Duodenal mucosa (tissue), 2 donors: ENCODE results near the gene TUT7.
"Not testable (repeated sequence)": the region's sequence is repeated elsewhere in the genome, so short reads cannot be mapped to it uniquely, and the experiment has no call there.

Source experiments
- H3K27ac ChIP-seq: one replicate; pipeline ENCODE4 v1.7.0; 2013; ENCODE audit warnings: low read depth, low read length
- H3K27me3 ChIP-seq, 2 donors: one replicate each; pipeline ENCODE4 v1.7.0; 2013; ENCODE audit warnings: low read length in 2 of 2, control low read depth in 1 of 2; ENCODE audit not compliant: insufficient read depth in 2 of 2, control insufficient read depth in 1 of 2
- H3K36me3 ChIP-seq, 2 donors: one replicate each; pipeline ENCODE4 v1.7.0; 2013; ENCODE audit warnings: low read length in 2 of 2, control low read depth in 1 of 2; ENCODE audit not compliant: insufficient read depth in 2 of 2, control insufficient read depth in 1 of 2
- H3K4me1 ChIP-seq, 2 donors: one replicate each; pipeline ENCODE4 v1.7.0; 2013; ENCODE audit warnings: low read length in 2 of 2, control low read depth in 1 of 2; ENCODE audit not compliant: insufficient read depth in 2 of 2, control insufficient read depth in 1 of 2
- H3K4me3 ChIP-seq, 2 donors: one replicate each; pipeline ENCODE4 v1.7.0; 2013; ENCODE audit warnings: low read length in 2 of 2, low read depth in 1 of 2
- H3K9ac ChIP-seq, 2 donors: one replicate each; pipeline ENCODE4 v1.7.0; 2013; ENCODE audit warnings: low read length in 2 of 2, low read depth in 1 of 2
- H3K9me3 ChIP-seq, 2 donors: one replicate each; pipeline ENCODE4 v1.7.0; 2013; ENCODE audit warnings: low read length in 2 of 2, control low read depth in 1 of 2; ENCODE audit not compliant: control insufficient read depth in 1 of 2

The TUT7 gene

GRCh38 chr9:86354011-86354817, at the start of gene TUT7:
Gene TUT7, minus strand, starts transcription at chr9:86354410. Its CDS starts 1,211 bp downstream, at chr9:86353199.
- Histone ChIP-seq H3K36me3 (peaks cover 0 to 4% of the 10 kb centered on the region in 2 donors), H3K27ac (peak within 1 kb of the TSS; percentile 89), H3K4me3 (peak within 1 kb of the TSS; percentile 93 to 96), H3K9ac (peak within 1 kb of the TSS; percentile 85 to 95), H3K4me1 (peaks cover 22 to 34% of the 10 kb centered on the region in 2 donors), H3K9me3 (no peaks in the 10 kb centered on the region), H3K27me3 (no peaks in the 10 kb centered on the region)

- Histone ChIP-seq H3K27me3 (no peaks in the 10 kb centered on the region), H3K4me1 (no peaks in the 10 kb centered on the region), H3K9me3 (no peaks in the 10 kb centered on the region), H3K36me3 (no peaks in the 10 kb centered on the region), H3K4me3 (no peak overlapping the region), H3K9ac (no peak overlapping the region), H3K27ac (no peak overlapping the region)
Observed at GRCh38 chr9:86402591-86402990, 48.4 kb upstream of the TUT7 start.

GRCh38 chr9:86396412-86396811, 42.2 kb upstream of the TUT7 start:
- Histone ChIP-seq H3K27me3 (no peaks in the 10 kb centered on the region), H3K36me3 (no peaks in the 10 kb centered on the region), H3K9me3 (no peaks in the 10 kb centered on the region), H3K4me3 (no peak overlapping the region), H3K9ac (no peak overlapping the region), H3K4me1 (no peaks in the 10 kb centered on the region), H3K27ac (no peak overlapping the region)

- not testable (repeated sequence) for H3K4me1 ChIP-seq, H3K9ac ChIP-seq, H3K4me3 ChIP-seq, H3K27me3 ChIP-seq, H3K36me3 ChIP-seq, H3K27ac ChIP-seq, H3K9me3 ChIP-seq
Observed at GRCh38 chr9:86390184-86390583, 36.0 kb upstream of the TUT7 start.

- no peak overlapping the region for H3K27ac ChIP-seq
- no peaks in the 10 kb centered on the region for H3K4me1 ChIP-seq
- no peaks in the 10 kb centered on the region for H3K36me3 ChIP-seq
- no peak overlapping the region for H3K9ac ChIP-seq
- H3K27me3 ChIP-seq: peaks cover 0 to 6% of the 10 kb centered on the region in 2 donors
- no peak overlapping the region for H3K4me3 ChIP-seq
- no peaks in the 10 kb centered on the region for H3K9me3 ChIP-seq
Observed at GRCh38 chr9:86389628-86390027, 35.4 kb upstream of the TUT7 start.

GRCh38 chr9:86387376-86387775, 33.2 kb upstream of the TUT7 start:
- Histone ChIP-seq H3K27ac (no peak overlapping the region), H3K36me3 (no peaks in the 10 kb centered on the region), H3K9me3 (no peaks in the 10 kb centered on the region), H3K4me1 (no peaks in the 10 kb centered on the region), H3K9ac (no peak overlapping the region), H3K4me3 (no peak overlapping the region), H3K27me3 (peaks cover 0 to 6% of the 10 kb centered on the region in 2 donors)

- H3K27me3 ChIP-seq, H3K36me3 ChIP-seq, H3K9ac ChIP-seq, H3K4me3 ChIP-seq, H3K4me1 ChIP-seq, H3K27ac ChIP-seq, H3K9me3 ChIP-seq: not testable (repeated sequence)
Observed at GRCh38 chr9:86383000-86383399, 28.8 kb upstream of the TUT7 start.

- no peaks in the 10 kb centered on the region for H3K4me1 ChIP-seq
- no peak overlapping the region for H3K27ac ChIP-seq
- H3K27me3 ChIP-seq: no peaks in the 10 kb centered on the region
- no peak overlapping the region for H3K9ac ChIP-seq
- H3K4me3 ChIP-seq: no peak overlapping the region
- peaks cover 5 to 10% of the 10 kb centered on the region in 2 donors for H3K9me3 ChIP-seq
- H3K36me3 ChIP-seq: no peaks in the 10 kb centered on the region
Observed at GRCh38 chr9:86376016-86376415, 21.8 kb upstream of the TUT7 start.

GRCh38 chr9:86369810-86370209, 15.6 kb upstream of the TUT7 start:
- Histone ChIP-seq H3K36me3 (no peaks in the 10 kb centered on the region), H3K9ac (no peak overlapping the region), H3K27me3 (no peaks in the 10 kb centered on the region), H3K9me3 (peaks cover 22 to 24% of the 10 kb centered on the region in 2 donors), H3K4me3 (no peak overlapping the region), H3K4me1 (no peaks in the 10 kb centered on the region), H3K27ac (no peak overlapping the region)

GRCh38 chr9:86368871-86369521, 14.8 kb upstream of the TUT7 start:
- no peaks in the 10 kb centered on the region for H3K4me1 ChIP-seq
- H3K36me3 ChIP-seq: no peaks in the 10 kb centered on the region
- no peak overlapping the region for H3K27ac ChIP-seq
- peaks cover 22 to 24% of the 10 kb centered on the region in 2 donors for H3K9me3 ChIP-seq
- no peak overlapping the region for H3K9ac ChIP-seq
- no peak overlapping the region for H3K4me3 ChIP-seq
- H3K27me3 ChIP-seq: no peaks in the 10 kb centered on the region
